Stimulated activated CD4-positive, alpha-beta T cell treated with anti-CD3 and anti-CD28 coated beads, Interleukin-4, amount 100 ng/mL, for 1 hour (primary cell): Measurements from ENCODE around the gene CAPN5.

Experiments
- DNase-seq: peaks from one replicate; pipeline ENCODE4 v3.0.0-alpha.2; 2020

The CAPN5 gene

DNA sequence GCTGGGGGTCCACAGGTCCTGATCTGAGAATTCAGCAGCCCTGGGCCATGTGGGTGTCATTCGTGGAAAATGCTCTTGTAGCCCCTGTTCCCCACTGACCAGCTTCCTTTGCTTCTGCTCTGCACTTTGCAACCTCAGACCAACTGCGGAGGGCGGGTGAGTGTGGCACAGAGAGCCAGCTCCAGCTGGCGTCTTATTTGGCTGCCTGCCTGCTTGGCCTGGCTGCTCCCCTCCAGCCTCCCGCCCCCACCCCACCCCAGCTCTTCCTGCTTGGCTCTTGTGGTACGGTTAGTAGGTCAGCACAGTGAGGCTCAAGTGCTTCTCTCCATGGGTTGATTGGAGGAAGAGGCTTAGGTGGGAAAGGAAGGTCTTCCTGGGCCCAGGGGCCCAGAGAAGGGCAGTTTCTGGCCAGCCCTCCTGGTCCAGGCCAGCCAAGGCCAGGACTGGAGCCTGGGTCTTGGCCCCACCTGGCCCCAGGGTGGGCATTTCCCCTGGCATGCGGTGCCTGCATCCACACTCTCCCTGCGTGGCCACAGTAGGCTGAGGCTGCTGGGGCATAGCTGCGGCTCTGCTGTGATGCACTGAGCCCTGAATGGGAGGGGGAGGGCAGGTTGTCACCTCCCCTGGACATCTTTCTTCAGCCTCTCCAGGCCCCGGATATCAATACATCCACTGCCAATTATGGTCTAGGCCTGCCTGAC lies 87.8 kb downstream of the CAPN5 start:
- no peak for DNase-seq

DNA sequence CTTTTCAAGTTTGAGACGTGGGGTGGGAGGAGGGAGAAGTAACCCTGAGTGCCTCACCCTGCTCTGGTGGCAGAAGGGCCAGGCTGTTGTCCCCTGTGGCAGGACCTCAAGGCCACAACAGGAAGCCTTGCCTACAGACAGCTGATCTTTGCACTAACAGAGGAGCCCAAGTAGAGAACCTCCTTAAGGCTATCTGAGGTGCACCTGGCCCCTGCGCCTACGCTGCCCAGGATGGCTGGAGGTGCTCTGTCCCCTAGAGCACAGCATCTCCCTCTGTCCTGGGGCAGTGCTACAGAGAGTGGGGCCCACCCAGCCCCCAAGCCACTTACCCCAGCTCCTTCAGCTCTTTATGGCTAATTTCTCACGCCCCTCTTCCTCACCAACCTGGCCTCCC lies 88.3 kb downstream of the CAPN5 start:
- no peak for DNase-seq

DNA sequence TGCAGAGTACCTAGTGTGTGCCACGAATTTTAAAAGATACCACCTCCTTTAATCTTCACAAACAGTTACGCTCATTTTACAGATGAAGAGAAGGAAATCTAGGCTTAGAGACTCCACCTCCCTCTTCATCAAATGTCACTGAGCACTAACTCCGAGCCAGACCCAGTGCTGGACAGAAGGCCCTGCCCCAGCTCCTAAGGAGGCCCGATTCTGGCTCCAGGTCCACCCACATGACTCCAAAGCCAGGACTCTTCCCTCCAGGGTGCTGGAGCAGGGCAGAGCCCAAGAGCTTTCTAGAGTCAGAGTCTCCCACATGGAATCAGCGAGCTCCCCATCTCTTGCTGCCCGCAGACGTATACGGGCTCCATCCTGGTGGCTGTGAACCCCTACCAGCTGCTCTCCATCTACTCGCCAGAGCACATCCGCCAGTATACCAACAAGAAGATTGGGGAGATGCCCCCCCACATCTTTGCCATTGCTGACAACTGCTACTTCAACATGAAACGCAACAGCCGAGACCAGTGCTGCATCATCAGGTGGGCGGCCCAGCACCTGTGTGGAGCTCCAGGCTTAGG lies 88.9 kb downstream of the CAPN5 start:
- DNase-seq, result no peak

DNA sequence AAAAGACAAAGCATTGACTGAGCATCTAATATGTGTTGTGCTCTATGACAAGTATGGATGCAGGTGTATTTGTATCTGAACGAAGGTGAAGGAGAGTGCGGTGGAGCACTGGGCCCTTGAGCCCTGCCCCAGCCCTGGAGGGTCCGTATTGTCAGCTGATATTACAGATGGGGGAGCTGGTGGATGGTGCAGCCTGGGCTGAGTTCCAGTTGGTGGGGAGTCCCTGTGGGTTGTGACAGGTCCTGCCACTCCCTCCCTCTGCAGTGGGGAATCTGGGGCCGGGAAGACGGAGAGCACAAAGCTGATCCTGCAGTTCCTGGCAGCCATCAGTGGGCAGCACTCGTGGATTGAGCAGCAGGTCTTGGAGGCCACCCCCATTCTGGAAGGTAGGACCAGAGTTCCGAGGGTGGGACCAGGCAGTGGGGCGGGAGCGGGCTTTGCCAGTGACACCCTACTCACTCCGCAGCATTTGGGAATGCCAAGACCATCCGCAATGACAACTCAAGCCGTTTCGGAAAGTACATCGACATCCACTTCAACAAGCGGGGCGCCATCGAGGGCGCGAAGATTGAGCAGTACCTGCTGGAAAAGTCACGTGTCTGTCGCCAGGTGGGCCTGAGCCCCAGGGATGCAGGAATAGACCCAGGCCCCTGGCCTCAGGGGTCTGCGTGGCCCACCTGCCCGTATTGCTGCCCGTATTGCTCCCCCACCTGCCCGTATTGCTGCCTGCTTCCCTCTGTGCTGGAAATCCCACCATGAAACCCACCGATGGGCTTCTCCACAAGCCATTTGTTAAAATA lies 89.8 kb downstream of the CAPN5 start:
- DNase-seq, result no peak

DNA sequence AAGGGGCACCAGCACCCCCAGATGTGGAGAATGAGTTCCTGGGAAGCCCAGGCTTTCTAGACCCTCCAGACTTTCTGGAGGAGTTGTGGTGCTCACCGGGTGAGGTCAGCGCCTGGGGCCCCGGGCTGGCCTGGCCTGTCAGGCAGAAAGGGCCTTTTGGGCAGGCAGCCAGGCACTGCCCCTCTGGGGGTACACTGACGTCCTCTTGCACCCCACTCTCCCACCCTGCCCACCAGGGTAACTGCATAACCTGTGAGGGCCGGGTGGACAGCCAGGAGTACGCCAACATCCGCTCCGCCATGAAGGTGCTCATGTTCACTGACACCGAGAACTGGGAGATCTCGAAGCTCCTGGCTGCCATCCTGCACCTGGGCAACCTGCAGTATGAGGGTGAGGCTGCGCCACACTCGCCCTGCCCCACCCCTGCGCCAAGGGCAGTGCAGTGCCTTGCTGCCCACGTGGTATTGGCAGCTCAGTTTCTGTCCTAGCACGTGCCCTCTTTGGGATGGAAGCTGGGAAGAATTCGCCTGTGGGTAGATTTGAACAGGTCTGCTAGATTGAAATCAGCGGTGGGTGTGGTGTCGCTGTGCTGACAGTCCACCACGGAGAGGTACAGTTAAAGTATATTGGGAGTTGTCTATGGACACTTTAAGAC lies 91.4 kb downstream of the CAPN5 start:
- DNase-seq, result no peak

DNA sequence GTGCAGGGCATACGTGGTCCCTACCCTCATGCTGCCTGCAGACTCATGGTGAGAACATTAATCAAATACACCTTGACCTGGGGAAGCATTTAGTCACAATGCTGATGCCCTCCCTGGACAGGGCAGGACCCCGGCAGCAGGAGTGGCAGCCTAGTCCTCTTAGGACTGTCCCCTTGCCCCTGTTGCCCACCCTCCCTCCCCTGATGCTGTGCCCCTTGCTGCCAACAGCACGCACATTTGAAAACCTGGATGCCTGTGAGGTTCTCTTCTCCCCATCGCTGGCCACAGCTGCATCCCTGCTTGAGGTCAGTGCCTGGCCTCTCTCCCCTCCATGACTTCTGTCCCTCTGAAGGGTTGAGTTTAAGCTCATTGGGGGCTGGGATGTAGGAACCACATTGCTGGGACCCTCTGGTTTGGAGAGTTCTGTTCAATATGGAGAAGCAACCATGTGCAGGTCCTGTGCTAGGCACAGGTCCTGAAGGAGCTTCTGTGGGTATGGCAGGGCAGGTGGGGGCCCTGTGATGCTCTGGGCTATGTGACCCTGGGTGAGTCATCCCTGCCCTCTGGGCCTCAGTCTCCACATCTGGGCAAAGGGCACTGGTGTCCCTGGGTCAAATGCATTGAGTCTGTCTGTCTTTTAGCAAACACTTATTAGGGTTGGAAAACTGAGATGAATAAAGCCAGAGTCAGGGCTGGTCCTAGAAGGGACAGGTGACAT lies 92.6 kb downstream of the CAPN5 start:
- no peak for DNase-seq

DNA sequence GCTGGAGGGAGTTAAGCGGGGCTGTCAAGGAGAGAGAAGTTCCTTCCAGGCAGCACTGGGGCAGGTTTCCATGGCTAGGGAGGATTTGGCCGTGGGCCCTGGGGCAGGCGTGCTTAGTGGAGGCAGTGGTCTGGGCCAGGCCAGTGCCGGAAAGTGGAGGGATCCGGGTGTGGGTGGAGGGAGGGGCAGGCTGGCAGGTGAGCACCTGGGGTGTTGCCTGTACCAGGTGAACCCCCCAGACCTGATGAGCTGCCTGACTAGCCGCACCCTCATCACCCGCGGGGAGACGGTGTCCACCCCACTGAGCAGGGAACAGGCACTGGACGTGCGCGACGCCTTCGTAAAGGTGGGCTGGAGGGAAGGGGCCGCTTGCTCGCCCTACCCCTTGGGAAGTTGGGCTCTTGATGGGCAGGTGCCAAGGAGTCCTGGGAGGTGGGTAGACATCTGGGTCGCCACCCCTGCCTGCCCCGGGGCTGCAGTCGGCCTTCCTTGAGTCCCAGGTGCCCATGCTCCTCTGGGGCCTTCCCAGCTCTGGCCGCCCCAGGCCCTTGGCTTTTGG lies 93.2 kb downstream of the CAPN5 start:
- no peak for DNase-seq

DNA sequence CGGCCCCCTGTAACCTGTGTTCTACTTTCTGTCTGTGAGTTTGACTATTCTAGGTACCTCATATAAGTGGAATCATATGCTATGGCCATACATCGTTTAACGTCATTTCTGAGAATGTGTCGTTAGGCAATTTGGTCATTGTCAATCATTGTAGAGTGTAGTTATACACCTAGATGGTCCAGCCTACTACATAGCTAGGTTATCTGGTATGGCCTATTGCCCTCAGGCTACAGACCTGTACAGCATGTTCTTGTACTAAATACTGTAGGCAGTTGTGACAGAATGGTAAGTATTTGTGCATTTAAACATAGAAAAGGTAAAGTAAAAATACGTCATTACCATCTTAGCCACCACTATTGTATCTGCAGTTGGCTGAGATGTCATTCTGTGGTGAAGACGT lies 96.5 kb downstream of the CAPN5 start:
- DNase-seq, result no peak

DNA sequence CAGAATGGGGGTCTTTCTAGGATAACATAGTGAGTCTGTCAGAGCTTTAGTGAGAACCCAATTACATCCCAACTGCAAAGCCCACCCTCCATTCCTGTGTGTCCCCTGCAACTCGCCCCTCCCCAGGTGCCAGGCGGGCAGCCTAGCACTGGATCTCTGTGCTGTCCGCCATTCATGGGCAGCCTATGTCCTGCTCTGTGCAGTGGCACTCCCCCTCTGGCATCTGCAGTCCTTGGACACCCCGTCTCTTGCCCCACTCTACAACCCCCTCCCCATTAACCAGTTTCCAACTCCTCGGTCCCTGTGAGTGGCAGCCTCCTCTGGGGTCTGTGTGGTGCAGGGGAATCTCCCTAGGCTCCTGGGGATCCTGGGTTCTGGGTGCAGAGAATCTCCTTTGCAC lies 98.3 kb downstream of the CAPN5 start:
- DNase-seq, result no peak

DNA sequence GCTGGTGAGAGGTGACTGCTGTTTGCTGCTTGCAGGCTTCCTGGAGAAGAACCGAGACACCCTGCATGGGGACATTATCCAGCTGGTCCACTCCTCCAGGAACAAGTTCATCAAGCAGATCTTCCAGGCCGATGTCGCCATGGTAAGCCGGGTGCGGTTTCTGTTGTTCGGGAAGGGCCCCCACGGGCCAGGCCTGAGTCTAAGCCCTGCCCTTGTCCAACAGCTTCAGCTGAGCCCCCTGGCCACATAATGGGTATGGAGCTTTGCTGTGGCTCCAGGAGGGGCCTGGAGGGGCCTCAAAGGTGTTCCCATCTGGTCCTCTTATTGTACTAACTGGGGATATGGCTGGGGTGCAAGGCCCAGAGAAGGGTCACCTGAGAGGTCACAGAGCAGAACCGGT lies 99.2 kb downstream of the CAPN5 start:
- DNase-seq, result no peak

DNA sequence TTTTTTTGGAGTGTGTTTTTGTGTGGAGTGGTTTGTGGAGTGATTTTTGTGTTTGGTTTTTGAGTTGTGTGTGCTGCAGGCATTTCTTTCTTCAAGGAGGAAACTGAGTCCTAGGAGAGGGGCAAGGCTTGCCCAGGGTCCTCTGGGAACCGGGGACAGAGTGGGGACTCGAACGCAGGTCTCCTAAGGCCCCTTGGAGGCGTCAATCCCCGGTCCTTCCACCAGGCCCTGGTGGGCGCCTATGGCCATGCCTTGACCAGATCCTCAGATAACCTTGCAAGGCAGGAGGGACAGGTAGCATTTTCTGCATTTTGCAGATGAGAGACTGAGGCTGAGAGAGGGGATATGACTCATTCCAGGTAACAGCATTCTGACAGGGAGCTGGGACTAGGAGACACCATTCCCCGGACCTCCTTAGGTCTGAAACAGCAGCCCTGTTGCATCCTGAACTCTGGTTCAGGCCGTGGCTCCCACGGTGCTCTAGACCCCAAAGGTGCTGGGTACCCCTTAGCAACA lies 100.4 kb downstream of the CAPN5 start:
- DNase-seq, result no peak

DNA sequence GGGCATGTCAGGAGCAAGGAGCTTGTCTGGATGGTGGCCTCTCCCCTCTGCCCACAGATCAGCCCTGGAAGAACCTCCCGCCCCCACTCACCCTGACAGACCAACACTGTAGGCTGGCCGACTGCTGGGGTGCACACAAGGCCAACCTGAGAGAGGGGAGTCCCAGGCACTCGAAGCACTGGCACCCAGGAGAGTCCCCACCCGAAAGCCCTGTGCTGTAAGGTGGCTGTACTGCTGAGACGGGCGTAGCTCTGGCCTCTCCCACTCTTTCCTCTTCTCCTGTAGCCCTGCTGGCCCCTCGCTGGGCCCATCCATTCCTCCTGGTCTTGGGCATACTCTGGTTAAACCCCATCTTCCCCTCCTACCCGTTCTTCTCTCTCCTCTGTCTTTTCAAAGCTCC lies 101.0 kb downstream of the CAPN5 start:
- no peak for DNase-seq

DNA sequence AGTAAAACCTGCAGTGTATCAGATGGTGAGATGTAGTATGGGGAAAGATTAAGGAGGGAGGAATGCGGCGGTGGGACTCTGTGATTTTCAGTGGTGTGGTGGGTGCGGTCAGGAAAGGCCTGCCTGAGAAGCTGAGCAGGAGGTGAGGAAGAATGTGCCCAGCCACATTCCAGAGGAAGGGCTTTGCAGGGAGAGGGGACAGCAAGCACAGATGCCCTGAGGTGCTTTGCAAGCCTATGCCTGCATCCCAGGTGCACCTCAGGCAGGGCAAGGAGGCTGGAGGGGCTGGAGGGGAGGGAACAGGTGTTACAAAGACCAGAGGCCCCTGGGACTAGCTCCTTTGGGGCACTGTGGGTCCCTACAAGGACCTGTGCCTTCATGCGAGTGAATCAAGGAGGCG lies 103.3 kb downstream of the CAPN5 start:
- no peak for DNase-seq

DNA sequence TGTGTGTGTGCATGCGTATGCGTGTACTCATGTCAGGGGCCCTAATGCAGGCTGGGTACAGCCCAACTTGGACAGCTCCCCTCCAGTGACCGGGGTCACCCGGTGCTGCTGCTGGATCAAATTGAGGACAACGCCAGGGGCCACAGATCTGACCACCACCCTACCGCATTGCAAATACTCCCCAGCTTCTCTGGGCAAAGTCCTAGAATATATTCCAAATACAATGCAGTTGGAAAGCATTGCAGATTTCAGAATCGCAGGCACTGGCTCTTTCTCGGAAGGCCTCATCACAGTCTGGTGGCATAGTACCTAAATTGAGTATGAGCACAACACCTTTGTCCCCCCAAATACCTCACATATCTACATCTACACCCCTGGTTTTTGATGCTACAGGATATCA lies 104.5 kb downstream of the CAPN5 start:
- DNase-seq, result no peak

DNA sequence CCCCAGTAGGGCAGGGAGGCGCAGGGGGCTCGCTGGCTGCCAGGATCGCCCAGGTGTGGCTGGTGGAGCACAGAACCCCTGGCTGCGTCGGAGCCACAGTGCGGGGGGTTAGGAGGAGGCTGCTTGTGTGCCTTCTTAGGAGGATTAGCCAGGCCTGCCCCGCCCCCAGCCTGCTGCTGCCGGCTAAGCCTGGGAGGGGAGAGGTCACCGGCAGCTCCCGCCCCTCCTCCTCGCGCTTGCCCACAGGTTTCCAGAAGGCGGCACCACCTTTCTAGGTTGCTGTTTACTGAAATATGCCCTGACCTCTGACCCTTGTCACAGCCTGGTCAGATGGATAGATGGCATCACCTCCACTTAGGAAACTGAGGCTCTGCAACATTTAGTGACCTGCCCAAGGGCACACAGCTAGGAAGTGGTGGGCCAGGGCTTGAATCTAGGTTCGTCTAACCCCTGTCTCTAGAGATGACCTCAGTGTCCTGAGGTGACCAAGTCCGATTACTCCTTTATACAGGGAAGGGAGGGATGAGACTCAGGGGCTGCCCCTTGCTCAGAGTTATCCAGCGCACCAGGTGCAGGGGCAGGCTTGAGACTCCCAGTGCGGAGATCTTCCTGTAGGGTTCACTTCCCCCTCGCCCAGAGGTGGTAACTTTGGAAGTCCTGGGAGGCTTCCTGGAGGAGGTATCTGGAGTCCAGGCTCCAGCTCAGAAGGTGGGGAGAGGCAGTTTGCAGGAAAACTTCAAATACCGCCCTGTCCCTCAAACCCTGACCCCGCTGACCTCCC lies 105.3 kb downstream of the CAPN5 start:
- DNase-seq, result no peak

DNA sequence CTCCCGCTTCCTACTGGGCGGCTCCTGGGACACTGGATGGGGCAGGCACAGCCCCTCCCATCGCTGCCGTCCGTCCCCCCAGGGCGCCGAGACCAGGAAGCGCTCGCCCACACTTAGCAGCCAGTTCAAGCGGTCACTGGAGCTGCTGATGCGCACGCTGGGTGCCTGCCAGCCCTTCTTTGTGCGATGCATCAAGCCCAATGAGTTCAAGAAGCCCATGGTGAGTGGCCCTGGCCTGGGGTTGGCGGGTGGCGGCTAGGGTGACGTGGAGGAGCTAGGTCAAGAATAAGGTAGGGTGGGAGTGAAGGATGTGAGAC lies 105.9 kb downstream of the CAPN5 start:
- DNase-seq, result no peak

DNA sequence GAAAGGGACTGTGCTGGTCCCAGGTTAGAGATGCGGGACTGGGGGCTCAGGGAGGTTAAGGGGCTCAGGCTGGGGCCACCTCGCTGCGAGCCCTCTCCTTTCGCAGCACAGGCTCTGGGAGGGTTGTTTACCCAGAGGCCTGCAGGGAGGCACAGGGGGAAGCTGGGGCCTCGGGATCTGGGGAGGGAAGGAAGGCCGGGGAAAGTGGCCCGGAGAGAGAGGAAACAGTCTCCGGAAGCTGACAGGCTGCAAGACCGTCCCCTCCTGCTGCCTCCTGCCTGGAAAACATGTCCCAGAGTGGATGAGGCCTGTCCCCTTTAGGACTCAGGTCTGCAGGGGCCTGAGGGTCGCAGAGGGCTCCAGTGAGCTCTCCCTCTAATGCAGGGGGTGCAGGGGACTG lies 106.7 kb downstream of the CAPN5 start:
- DNase-seq, result no peak

DNA sequence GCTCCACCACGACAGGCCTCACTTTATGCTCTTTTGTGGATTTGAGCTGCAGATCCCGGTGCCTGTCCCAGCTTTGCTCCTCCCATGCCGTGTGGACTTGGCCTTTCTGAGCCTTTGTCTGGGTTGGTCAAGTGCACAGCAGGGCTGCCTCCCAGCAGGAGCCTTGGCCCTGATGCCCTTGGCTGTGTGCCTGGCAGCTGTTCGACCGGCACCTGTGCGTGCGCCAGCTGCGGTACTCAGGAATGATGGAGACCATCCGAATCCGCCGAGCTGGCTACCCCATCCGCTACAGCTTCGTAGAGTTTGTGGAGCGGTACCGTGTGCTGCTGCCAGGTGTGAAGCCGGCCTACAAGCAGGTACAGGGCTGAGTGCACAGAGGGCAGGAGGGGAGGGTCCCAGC lies 107.8 kb downstream of the CAPN5 start:
- no peak for DNase-seq

DNA sequence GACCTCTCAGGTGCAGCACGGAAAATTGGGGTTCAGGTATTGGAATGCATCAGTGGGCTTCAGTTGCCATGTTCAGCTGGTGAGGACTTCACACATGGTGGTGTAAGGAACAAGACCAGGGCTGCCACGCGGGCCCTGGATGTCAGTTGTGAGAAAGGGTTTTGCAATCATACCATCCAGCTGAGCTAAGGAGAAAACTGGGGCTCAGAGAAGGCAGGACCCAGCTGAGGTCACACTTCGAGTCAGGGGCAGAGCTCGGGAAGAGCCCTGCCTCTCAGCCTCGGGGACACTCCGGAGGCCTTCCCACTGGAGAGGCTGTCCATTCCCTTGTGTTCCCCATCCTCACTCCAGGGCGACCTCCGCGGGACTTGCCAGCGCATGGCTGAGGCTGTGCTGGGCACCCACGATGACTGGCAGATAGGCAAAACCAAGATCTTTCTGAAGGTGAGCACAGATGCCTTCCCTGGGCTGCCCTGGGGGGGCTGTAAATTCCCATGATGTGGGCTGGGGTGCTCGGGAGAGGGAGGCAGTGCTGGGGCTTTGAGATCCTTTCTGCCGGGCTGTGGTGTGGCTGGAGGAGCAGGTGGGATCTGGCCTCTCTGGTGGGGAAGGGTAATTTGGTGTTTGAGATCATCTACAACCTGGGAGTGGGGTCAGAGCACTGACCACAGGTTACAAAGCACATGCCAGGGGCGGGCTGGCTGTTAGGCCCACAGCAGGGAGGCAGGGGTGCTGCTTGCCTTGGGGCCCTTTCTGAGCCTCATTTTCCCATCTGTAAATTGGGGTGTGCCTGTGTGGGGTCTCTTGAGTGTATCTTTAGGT lies 108.5 kb downstream of the CAPN5 start:
- no peak for DNase-seq
